Upper lobe of right lung (tissue), 1 donor: Measurements from ENCODE around the gene ACTL7B. TPM values are rescaled to one million over a fixed set of nuclear protein-coding genes. Genes with fewer than 3 reads are reported as not detected.

Experiments
- ATAC-seq: fragments of 200-7000 bp; cut with Tn5 transposase; one replicate; pipeline ENCODE4 v1.9.1; 2020; ENCODE audit warnings: mild to moderate bottlenecking, moderate library complexity
- DNase-seq: peaks from one replicate; pipeline ENCODE4 v3.0.0-alpha.2; 2020
- H3K27ac ChIP-seq: fragments of 200-600 bp; one replicate; pipeline ENCODE4 v1.8.0; 2022
- H3K27me3 ChIP-seq: fragments of 200-600 bp; one replicate; pipeline ENCODE4 v1.8.0; 2022; ENCODE audit warnings: mild to moderate bottlenecking
- H3K36me3 ChIP-seq: fragments of 200-600 bp; one replicate; pipeline ENCODE4 v1.8.0; 2022
- H3K4me1 ChIP-seq: fragments of 200-600 bp; one replicate; pipeline ENCODE4 v1.8.0; 2022
- H3K4me3 ChIP-seq: fragments of 200-600 bp; one replicate; pipeline ENCODE4 v1.8.0; 2022; ENCODE audit warnings: mild to moderate bottlenecking
- H3K9me3 ChIP-seq: fragments of 200-600 bp; one replicate; pipeline ENCODE4 v1.8.0; 2022
- CTCF ChIP-seq: fragments of 200-600 bp; IDR thresholded peaks from one replicate; pipeline ENCODE4 v1.8.0; 2022; ENCODE audit warnings: antibody characterized with exemption
- intact Hi-C: fragments of 100-400 bp; cut with DNase I; formaldehyde crosslinking; loops from one replicate; pipeline ENCODE4 v1.11.0; 2022
- total RNA-seq: library from RNA; stranded (reverse); fragmentation: NEBNext Ultra II Directional; extraction: Animal tissue kit (Norgen Biotek cat#: 25700); gene quantifications from one replicate; pipeline ENCODE4 v1.2.1, GENCODE V29; 2021
- donor health status: DM: no; HTN: yes; CAD: no; lungs with severe emphysema.

ACTL7B gene
- total RNA-seq, 1 donor from 2014 or later: not detected

- H3K27me3 ChIP-seq: no peaks in the 10 kb centered on the region
- TF ChIP-seq CTCF: no peak
- H3K9me3 ChIP-seq: no peaks in the 10 kb centered on the region
- no peak overlapping the region for H3K27ac ChIP-seq
- H3K4me1 ChIP-seq: no peaks in the 10 kb centered on the region
- no peaks in the 10 kb centered on the region for H3K36me3 ChIP-seq
- ATAC-seq (no peak), DNase-seq (no peak)
- no peak overlapping the region for H3K4me3 ChIP-seq
- intact Hi-C loops: no loop called here
Observed at GRCh38 chr9:108834959-108835665, 20.7 kb downstream of the ACTL7B start.

DNA sequence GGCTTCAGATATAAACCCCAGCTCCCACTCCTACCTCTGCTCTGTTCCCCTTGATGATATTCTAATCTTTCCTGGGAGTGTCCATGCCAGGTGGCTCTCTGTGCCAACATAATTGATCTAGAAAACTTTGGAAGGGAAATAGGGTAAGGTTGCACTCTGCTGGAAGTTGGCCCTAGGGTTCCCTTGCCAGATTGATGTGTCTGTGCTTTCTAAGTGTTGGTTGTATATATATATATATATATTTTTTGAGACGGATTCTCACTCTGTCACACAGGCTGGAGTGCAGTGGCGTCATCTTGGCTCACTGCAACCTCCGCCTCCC, 23.6 kb downstream of the ACTL7B start:
- DNase-seq (no peak), ATAC-seq (no peak)
- no peaks in the 10 kb centered on the region for H3K9me3 ChIP-seq
- intact Hi-C loops: no loop called here
- H3K4me1 ChIP-seq: no peaks in the 10 kb centered on the region
- H3K36me3 ChIP-seq: no peaks in the 10 kb centered on the region
- no peak for TF ChIP-seq CTCF
- no peak overlapping the region for H3K27ac ChIP-seq
- no peaks in the 10 kb centered on the region for H3K27me3 ChIP-seq
- no peak overlapping the region for H3K4me3 ChIP-seq

DNA sequence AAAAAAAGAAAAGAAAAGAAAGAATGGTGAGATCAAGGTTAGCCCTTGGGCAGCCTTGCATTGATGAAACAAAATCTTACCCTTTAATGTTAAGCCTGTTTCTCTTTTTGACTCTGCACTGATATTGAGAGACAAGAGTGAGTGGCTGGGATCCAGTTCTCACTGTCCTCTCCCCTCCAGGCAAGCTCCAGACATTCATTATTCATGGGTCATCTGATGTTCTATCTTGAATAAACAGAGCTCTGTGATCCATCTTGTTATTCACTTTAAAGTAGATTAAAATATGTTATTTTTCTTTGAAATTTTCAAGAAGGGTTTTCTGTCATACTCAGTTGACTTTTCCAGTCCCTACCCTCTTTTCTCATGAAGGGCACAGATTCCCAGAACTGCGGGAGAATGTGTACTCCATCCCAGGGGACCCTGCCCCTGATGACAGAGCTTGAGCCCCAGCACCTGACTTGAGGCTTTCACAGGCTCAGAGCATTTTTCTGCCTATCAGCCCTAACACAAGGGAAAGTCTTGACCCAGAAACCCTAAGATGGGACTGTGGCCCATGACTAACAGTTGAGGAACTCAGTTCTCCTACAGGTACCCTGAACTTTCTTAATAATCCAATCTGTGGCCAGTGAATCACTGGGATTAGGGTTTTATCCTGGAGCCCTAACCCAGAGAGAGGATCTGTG, 24.1 kb downstream of the ACTL7B start:
- Histone ChIP-seq H3K4me3 (no peak overlapping the region), H3K36me3 (no peaks in the 10 kb centered on the region), H3K27ac (no peak overlapping the region), H3K27me3 (no peaks in the 10 kb centered on the region), H3K9me3 (no peaks in the 10 kb centered on the region), H3K4me1 (no peaks in the 10 kb centered on the region)
- intact Hi-C loops: no loop called here
- no peak for DNase-seq
- TF ChIP-seq CTCF: no peak
- no peak for ATAC-seq

DNA sequence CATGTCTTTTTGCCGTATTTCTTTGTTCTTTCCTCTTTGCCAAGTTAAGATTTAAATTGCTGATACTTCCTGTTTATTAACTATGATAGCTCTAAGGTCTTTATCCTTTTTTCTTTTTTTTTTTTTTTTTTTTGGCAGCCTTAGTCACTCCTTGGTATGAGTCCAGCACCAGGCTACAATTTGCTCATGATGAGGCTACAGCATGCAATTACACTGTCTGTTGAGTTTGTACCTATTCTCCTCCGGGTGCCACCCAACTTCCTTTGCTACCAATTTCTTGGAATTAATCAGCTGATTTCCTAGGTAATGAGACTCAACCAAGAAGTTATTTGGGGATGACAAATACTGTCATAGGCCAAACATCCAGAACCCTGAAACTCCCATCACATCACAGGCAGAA, 25.5 kb downstream of the ACTL7B start:
- no peak for ATAC-seq
- no peak for TF ChIP-seq CTCF
- intact Hi-C loops: no loop called here
- no peaks in the 10 kb centered on the region for H3K36me3 ChIP-seq
- no peak overlapping the region for H3K4me3 ChIP-seq
- no peaks in the 10 kb centered on the region for H3K27me3 ChIP-seq
- no peak overlapping the region for H3K27ac ChIP-seq
- no peaks in the 10 kb centered on the region for H3K4me1 ChIP-seq
- no peak for DNase-seq
- no peaks in the 10 kb centered on the region for H3K9me3 ChIP-seq

- no peak for TF ChIP-seq CTCF
- intact Hi-C loops: no loop called here
- H3K27ac ChIP-seq: no peak overlapping the region
Observed at GRCh38 chr9:108823829-108824228, 32.0 kb downstream of the ACTL7B start.

More at GRCh38 chr9:108823829-108824228, 32.0 kb downstream of the ACTL7B start:
- DNase-seq (no peak), ATAC-seq (no peak)
- H3K4me3 ChIP-seq: no peak overlapping the region
- H3K9me3 ChIP-seq: no peaks in the 10 kb centered on the region
- no peaks in the 10 kb centered on the region for H3K4me1 ChIP-seq
- H3K27me3 ChIP-seq: no peaks in the 10 kb centered on the region
- no peaks in the 10 kb centered on the region for H3K36me3 ChIP-seq
